ENCODE measurements around the gene RSPH10B.

DNA sequence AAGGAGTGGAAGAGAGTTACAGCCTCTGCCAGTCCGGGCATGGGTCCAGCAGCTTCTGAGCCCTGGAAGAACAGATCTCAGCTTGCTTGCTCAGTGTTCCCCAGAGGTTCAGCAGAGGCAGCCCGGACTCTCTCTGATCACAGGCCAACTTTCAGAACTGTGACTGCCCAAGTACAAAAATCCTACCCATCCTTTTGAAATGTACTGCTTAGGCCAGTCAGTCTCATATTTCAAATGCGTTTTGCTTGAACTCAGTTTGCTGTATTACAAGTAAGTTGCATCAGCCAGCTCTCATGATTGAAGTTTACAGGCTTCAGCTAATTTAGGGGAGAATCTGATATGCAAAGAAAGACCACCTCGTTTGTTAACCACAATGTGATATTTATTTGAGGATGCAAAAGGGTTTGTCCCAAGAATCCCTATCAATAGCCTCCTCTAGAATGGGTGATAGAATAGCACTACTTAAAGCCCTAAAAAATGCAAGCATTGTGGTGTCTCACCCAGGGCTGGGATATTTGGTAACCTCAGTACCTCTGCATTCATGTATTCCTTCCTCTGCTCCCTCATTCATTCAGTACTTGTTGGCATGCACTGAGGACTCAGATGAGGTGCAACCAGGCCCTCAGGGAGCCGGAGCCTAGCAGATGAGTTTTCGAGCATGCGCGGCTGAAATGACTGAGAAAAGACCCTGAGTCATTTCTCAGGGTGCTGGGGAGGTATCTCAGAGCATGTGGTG lies 45.6 kb upstream of the RSPH10B start:
- TF ChIP-seq, protein P1, sequence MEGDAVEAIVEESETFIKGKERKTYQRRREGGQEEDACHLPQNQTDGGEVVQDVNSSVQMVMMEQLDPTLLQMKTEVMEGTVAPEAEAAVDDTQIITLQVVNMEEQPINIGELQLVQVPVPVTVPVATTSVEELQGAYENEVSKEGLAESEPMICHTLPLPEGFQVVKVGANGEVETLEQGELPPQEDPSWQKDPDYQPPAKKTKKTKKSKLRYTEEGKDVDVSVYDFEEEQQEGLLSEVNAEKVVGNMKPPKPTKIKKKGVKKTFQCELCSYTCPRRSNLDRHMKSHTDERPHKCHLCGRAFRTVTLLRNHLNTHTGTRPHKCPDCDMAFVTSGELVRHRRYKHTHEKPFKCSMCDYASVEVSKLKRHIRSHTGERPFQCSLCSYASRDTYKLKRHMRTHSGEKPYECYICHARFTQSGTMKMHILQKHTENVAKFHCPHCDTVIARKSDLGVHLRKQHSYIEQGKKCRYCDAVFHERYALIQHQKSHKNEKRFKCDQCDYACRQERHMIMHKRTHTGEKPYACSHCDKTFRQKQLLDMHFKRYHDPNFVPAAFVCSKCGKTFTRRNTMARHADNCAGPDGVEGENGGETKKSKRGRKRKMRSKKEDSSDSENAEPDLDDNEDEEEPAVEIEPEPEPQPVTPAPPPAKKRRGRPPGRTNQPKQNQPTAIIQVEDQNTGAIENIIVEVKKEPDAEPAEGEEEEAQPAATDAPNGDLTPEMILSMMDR (IDR thresholded peaks at IDR 0.05) = no peak
- TF ChIP-seq POLR2AphosphoS5 (IDR thresholded peaks at IDR 0.05) (no peak), POLR2A (IDR thresholded peaks at IDR 0.05) (no peak)
